Measurements from ENCODE around the gene PKN2.

PKN2 gene

DNA sequence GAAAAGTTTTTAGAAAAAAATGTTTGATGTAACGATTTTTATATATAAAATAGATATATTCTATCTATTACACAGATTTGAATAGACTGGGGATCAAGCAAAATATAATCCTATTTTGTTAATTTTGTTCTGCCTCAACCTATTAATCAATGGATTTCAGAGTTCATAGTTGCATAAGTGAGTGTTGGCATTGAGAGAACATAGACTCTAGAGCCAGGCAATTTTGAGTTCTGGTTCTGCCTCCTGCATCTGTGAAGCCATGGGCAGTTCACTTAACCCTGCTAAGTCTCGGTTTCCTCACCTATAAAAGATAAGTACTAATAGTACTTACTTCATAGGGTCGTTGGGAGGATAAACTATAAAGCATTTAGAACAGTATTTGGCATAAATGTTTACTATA is 13.6 kb upstream of the PKN2 start:
- ATAC-seq (ENCODE audit: insufficient read depth, low read depth) (no peak), DNase-seq (no peak)
- no peaks in the 10 kb centered on the region for H4K20me1 ChIP-seq (ENCODE audit: insufficient read depth, low read length)
- no peak overlapping the region for H3K4me2 ChIP-seq (ENCODE audit: insufficient read depth, low read length)
- H3K36me3 ChIP-seq (ENCODE audit: insufficient read depth, low read length) = no peaks in the 10 kb centered on the region
- H3K4me3 ChIP-seq (ENCODE audit: low read depth in 1 of 2, low read length in 2 of 2) = no peak overlapping the region
- no peaks in the 10 kb centered on the region for H3K4me1 ChIP-seq (ENCODE audit: insufficient read depth, low read length)
- no peak overlapping the region for H3K27ac ChIP-seq (ENCODE audit: low read length)
- TF ChIP-seq EZH2 (IDR thresholded peaks at IDR 0.05; ENCODE audit: borderline replicate concordance, low read depth, low read length, severe bottlenecking) = no peak
- TF ChIP-seq, protein P1, sequence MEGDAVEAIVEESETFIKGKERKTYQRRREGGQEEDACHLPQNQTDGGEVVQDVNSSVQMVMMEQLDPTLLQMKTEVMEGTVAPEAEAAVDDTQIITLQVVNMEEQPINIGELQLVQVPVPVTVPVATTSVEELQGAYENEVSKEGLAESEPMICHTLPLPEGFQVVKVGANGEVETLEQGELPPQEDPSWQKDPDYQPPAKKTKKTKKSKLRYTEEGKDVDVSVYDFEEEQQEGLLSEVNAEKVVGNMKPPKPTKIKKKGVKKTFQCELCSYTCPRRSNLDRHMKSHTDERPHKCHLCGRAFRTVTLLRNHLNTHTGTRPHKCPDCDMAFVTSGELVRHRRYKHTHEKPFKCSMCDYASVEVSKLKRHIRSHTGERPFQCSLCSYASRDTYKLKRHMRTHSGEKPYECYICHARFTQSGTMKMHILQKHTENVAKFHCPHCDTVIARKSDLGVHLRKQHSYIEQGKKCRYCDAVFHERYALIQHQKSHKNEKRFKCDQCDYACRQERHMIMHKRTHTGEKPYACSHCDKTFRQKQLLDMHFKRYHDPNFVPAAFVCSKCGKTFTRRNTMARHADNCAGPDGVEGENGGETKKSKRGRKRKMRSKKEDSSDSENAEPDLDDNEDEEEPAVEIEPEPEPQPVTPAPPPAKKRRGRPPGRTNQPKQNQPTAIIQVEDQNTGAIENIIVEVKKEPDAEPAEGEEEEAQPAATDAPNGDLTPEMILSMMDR (IDR thresholded peaks at IDR 0.05; ENCODE audit: borderline replicate concordance, extremely low read depth, low read length, poor library complexity, severe bottlenecking) = no peak
- H2AFZ ChIP-seq (ENCODE audit: low read depth, low read length) = no peak overlapping the region
- peaks cover 13% of the 10 kb centered on the region for H3K27me3 ChIP-seq (ENCODE audit: insufficient read depth, low read length, poor library complexity)
- no peaks in the 10 kb centered on the region for H3K79me2 ChIP-seq (ENCODE audit: insufficient read depth, low read length)
- no peak overlapping the region for H3K9ac ChIP-seq (ENCODE audit: low read depth, low read length)
- no peaks in the 10 kb centered on the region for H3K9me3 ChIP-seq (ENCODE audit: insufficient read depth, low read length, severe bottlenecking)

DNA sequence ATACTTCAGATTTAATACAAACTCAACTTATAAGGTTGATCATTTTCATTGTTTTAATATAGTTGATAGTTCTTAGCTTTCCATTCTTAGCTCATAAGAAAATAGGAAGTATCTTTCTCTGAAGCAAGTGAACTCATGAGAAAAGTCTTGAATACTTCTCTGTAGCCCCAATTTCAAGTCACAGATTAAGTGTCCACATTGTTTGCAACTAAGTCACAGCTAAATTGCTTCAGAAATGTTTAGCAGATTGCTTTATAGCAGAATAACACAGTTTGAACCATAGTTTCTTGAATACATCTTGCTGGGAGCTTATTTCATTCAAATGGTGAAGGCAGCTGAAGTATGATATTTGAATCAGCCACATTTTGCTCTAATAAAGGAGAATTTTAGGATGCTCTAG is 10.6 kb upstream of the PKN2 start:
- Histone ChIP-seq H3K36me3 (ENCODE audit: insufficient read depth, low read length) (no peaks in the 10 kb centered on the region), H3K9ac (ENCODE audit: low read depth, low read length) (no peak overlapping the region), H3K27me3 (ENCODE audit: insufficient read depth, low read length, poor library complexity) (peaks cover 8% of the 10 kb centered on the region), H3K9me3 (ENCODE audit: insufficient read depth, low read length, severe bottlenecking) (no peaks in the 10 kb centered on the region), H3K4me3 (ENCODE audit: low read depth in 1 of 2, low read length in 2 of 2) (no peak overlapping the region), H3K4me1 (ENCODE audit: insufficient read depth, low read length) (no peaks in the 10 kb centered on the region), H2AFZ (ENCODE audit: low read depth, low read length) (no peak overlapping the region), H3K79me2 (ENCODE audit: insufficient read depth, low read length) (no peaks in the 10 kb centered on the region), H3K4me2 (ENCODE audit: insufficient read depth, low read length) (no peak overlapping the region), H3K27ac (ENCODE audit: low read length) (no peak overlapping the region), H4K20me1 (ENCODE audit: insufficient read depth, low read length) (no peaks in the 10 kb centered on the region)
- no peak for DNase-seq
- TF ChIP-seq, protein P1 (IDR thresholded peaks at IDR 0.05; ENCODE audit: borderline replicate concordance, extremely low read depth, low read length, poor library complexity, severe bottlenecking) = no peak
- no peak for TF ChIP-seq EZH2 (IDR thresholded peaks at IDR 0.05; ENCODE audit: borderline replicate concordance, low read depth, low read length, severe bottlenecking)
- no peak for ATAC-seq (ENCODE audit: insufficient read depth, low read depth)

DNA sequence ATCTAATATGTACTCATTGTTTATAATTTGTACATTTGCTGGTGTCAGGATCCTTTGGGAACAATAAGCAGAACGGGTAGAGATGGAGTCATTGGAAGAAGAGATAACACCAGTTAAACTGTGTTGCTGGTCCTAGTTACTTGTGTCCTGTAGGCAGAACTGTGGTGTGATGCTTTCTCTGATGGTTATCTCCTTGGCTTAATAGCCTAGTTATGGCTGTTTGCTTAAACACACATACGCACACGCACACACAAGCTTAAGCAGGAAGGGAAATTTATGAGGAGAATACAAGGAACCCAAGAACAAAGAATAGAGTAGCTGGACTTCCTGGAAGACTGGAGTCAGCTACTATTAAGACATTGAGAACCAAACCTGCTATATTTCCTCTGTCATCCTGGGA is 5.7 kb upstream of the PKN2 start:
- Histone ChIP-seq H3K27ac (ENCODE audit: low read length) (no peak overlapping the region), H3K4me3 (ENCODE audit: low read depth in 1 of 2, low read length in 2 of 2) (no peak overlapping the region), H3K79me2 (ENCODE audit: insufficient read depth, low read length) (peaks cover 11% of the 10 kb centered on the region), H4K20me1 (ENCODE audit: insufficient read depth, low read length) (no peaks in the 10 kb centered on the region), H3K9me3 (ENCODE audit: insufficient read depth, low read length, severe bottlenecking) (no peaks in the 10 kb centered on the region), H3K4me2 (ENCODE audit: insufficient read depth, low read length) (no peak overlapping the region), H3K27me3 (ENCODE audit: insufficient read depth, low read length, poor library complexity) (peaks cover 7% of the 10 kb centered on the region), H3K36me3 (ENCODE audit: insufficient read depth, low read length) (no peaks in the 10 kb centered on the region), H3K4me1 (ENCODE audit: insufficient read depth, low read length) (peaks cover 11% of the 10 kb centered on the region), H3K9ac (ENCODE audit: low read depth, low read length) (no peak overlapping the region), H2AFZ (ENCODE audit: low read depth, low read length) (no peak overlapping the region)
- TF ChIP-seq, protein P1 (IDR thresholded peaks at IDR 0.05; ENCODE audit: borderline replicate concordance, extremely low read depth, low read length, poor library complexity, severe bottlenecking) = no peak
- no peak for TF ChIP-seq EZH2 (IDR thresholded peaks at IDR 0.05; ENCODE audit: borderline replicate concordance, low read depth, low read length, severe bottlenecking)
- no peak for ATAC-seq (ENCODE audit: insufficient read depth, low read depth)
- DNase-seq = no peak

DNA sequence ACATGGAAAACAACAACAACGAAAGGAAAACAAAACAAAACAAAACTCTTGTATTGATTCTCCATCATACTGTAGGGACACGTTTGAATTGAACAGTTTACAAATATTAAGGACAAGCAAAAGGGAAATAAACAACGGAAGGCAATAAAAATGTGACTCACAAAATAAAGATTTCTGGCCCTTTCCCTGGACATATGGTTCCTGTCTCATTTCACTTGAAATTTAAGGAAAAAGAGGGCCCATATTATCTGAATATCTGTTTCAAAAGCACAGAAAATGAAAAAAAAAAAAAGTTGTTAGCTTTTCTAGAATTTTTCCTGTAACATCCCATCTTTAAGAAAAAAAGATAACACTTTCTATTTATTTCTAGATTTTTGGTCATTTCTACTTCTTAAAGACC is 3.6 kb upstream of the PKN2 start:
- Histone ChIP-seq H3K79me2 (ENCODE audit: insufficient read depth, low read length) (peaks cover 24% of the 10 kb centered on the region), H3K27ac (ENCODE audit: low read length) (no peak overlapping the region), H3K4me2 (ENCODE audit: insufficient read depth, low read length) (no peak overlapping the region), H3K9ac (ENCODE audit: low read depth, low read length) (no peak overlapping the region), H2AFZ (ENCODE audit: low read depth, low read length) (no peak overlapping the region), H3K9me3 (ENCODE audit: insufficient read depth, low read length, severe bottlenecking) (no peaks in the 10 kb centered on the region), H3K4me3 (ENCODE audit: low read depth in 1 of 2, low read length in 2 of 2) (no peak overlapping the region), H3K27me3 (ENCODE audit: insufficient read depth, low read length, poor library complexity) (peaks cover 4% of the 10 kb centered on the region), H3K4me1 (ENCODE audit: insufficient read depth, low read length) (peaks cover 11% of the 10 kb centered on the region), H4K20me1 (ENCODE audit: insufficient read depth, low read length) (peaks cover 4% of the 10 kb centered on the region; the same call in 1 of the 2 replicates), H3K36me3 (ENCODE audit: insufficient read depth, low read length) (no peaks in the 10 kb centered on the region; the same call in 1 of the 2 replicates)
- no peak for ATAC-seq (ENCODE audit: insufficient read depth, low read depth)
- no peak for TF ChIP-seq EZH2 (IDR thresholded peaks at IDR 0.05; ENCODE audit: borderline replicate concordance, low read depth, low read length, severe bottlenecking)
- TF ChIP-seq, protein P1 (IDR thresholded peaks at IDR 0.05; ENCODE audit: borderline replicate concordance, extremely low read depth, low read length, poor library complexity, severe bottlenecking) = no peak
- DNase-seq = no peak

Data from DND-41 (cell line).